Suprapubic skin (tissue), 3 donors: ENCODE measurements around the gene LCT.

Experiments
- POLR2A ChIP-seq, 2 donors: fragments of 450-650 bp; IDR thresholded peaks; one replicate each; pipeline ENCODE4 v1.6.1; 2017; ENCODE audit warnings: antibody characterized with exemption in 2 of 2, mild to moderate bottlenecking in 2 of 2, moderate library complexity in 2 of 2
- TF ChIP-seq, protein P1 (sequence below), 2 donors: fragments of 200-600 bp in 1 of 2; fragments of 450-650 bp in 1 of 2; sonication (generic) in 1 of 2; IDR thresholded peaks; one replicate each; pipeline ENCODE4 v1.5.1; 2016 to 2019; ENCODE audit warnings: antibody characterized with exemption in 2 of 2, mild to moderate bottlenecking in 1 of 2, moderate library complexity in 1 of 2

DNA sequence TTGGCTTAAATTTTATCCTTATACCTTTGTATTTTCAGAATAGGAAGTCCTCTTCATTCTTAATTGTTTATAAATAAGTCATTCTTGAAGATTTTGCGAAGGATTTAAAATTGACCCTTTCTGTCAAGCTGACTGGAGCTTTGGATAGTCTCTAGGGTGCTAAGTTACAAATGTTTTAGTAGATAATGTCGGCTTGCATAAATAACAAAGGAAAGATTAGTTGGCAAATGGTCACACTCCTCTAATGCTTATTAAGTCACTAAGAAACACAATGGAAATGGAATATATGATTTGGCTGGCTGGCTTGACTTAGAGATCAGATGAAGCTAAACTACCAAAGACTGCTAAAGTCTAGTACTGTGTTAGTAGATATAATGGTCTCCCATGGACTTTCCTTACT, 54.8 kb downstream of the LCT start:
- TF ChIP-seq, protein P1, sequence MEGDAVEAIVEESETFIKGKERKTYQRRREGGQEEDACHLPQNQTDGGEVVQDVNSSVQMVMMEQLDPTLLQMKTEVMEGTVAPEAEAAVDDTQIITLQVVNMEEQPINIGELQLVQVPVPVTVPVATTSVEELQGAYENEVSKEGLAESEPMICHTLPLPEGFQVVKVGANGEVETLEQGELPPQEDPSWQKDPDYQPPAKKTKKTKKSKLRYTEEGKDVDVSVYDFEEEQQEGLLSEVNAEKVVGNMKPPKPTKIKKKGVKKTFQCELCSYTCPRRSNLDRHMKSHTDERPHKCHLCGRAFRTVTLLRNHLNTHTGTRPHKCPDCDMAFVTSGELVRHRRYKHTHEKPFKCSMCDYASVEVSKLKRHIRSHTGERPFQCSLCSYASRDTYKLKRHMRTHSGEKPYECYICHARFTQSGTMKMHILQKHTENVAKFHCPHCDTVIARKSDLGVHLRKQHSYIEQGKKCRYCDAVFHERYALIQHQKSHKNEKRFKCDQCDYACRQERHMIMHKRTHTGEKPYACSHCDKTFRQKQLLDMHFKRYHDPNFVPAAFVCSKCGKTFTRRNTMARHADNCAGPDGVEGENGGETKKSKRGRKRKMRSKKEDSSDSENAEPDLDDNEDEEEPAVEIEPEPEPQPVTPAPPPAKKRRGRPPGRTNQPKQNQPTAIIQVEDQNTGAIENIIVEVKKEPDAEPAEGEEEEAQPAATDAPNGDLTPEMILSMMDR (IDR thresholded peaks at IDR 0.05), result no peak
- no peak for TF ChIP-seq POLR2A (IDR thresholded peaks at IDR 0.05)
